H1 (cell line): Measurements from ENCODE around the gene CBL. TPM values are rescaled to one million over a fixed set of nuclear protein-coding genes. Genes with fewer than 3 reads are reported as not detected.
A peak's percentile ranks its signal among the peaks of the same experiment; 100 is the strongest.

Experiments used
- CTCF ChIA-PET: fragments of 300-600 bp; sonication (Branson Sonifier 250); formaldehyde crosslinking; loops from one replicate; lab custom pipeline; 2021; ENCODE audit not compliant: partially characterized antibody; lab: Charles Lee
- POLR2A ChIA-PET: fragments of 300-600 bp; sonication (Branson Sonifier 250); formaldehyde crosslinking; loops from one replicate; lab custom pipeline; 2021; ENCODE audit warnings: inconsistent platforms; ENCODE audit not compliant: partially characterized antibody; lab: Charles Lee
- DNase-seq, 2 experiments: peaks; one replicate each; pipeline versions ENCODE4 v3.0.0 to v3.0.0-alpha.2; 2010 to 2022; ENCODE audit warnings: low spot score in 2 of 2, low read depth in 1 of 2, mixed read lengths in 1 of 2
- FAIRE-seq: peaks from 2 replicates; lab custom pipeline; 2011; peaks lifted over from hg19 to GRCh38; lab: Jason Lieb, UNC
- H2AFZ ChIP-seq: 2 replicates; pipeline ENCODE4 v1.8.1; 2012; ENCODE audit warnings: low read length, inconsistent platforms
- H2AK5ac ChIP-seq: 2 replicates; pipeline ENCODE4 v1.6.1; 2013; ENCODE audit warnings: low read depth, low read length
- H2BK120ac ChIP-seq: replicated peaks from 2 replicates; pipeline ENCODE3; 2013; ENCODE audit warnings: low read depth, low read length, inconsistent platforms
- H2BK12ac ChIP-seq: 2 replicates; pipeline ENCODE4 v1.6.1; 2013; ENCODE audit warnings: low read depth, low read length
- H2BK15ac ChIP-seq: 2 replicates; pipeline ENCODE4 v1.6.1; 2013; ENCODE audit warnings: low read length
- H2BK20ac ChIP-seq: 2 replicates; pipeline ENCODE4 v1.6.1; 2013; ENCODE audit warnings: low read length
- H2BK5ac ChIP-seq: 2 replicates; pipeline ENCODE4 v1.6.1; 2013; ENCODE audit warnings: low read depth, low read length
- H3K14ac ChIP-seq: 2 replicates; pipeline ENCODE4 v1.6.1; 2013; ENCODE audit warnings: inconsistent platforms; ENCODE audit not compliant: insufficient read length
- H3K18ac ChIP-seq: 2 replicates; pipeline ENCODE4 v1.6.1; 2013; ENCODE audit warnings: low read length; ENCODE audit errors: extremely low read depth
- H3K23ac ChIP-seq: 2 replicates; pipeline ENCODE4 v1.6.1; 2013; ENCODE audit warnings: inconsistent platforms; ENCODE audit not compliant: insufficient read length
- H3K23me2 ChIP-seq: 2 replicates; pipeline ENCODE4 v1.6.1; 2013; ENCODE audit warnings: low read depth, low read length
- H3K27ac ChIP-seq: 2 replicates; pipeline ENCODE4 v1.6.1; 2011; ENCODE audit warnings: low read depth, low read length, inconsistent platforms
- H3K27me3 ChIP-seq, 4 experiments: replicated peaks in 1 of 4; 1 replicate in 1 of 4; 2 replicates in 3 of 4; pipeline versions ENCODE4 v1.6.1 to v1.8.1; 2011 to 2013; ENCODE audit warnings: low read length in 3 of 4, mild to moderate bottlenecking in 3 of 4, inconsistent platforms in 2 of 4, mixed read lengths in 2 of 4, moderate library complexity in 1 of 4; ENCODE audit not compliant: control insufficient read depth in 3 of 4, insufficient read depth in 3 of 4; ENCODE audit errors: extremely low read depth in 1 of 4
- H3K36me3 ChIP-seq, 4 experiments: 2 replicates each; pipeline versions ENCODE4 v1.6.1 to v1.8.1; 2011 to 2013; ENCODE audit warnings: mild to moderate bottlenecking in 4 of 4, low read length in 3 of 4, moderate library complexity in 2 of 4, control low read depth in 1 of 4, inconsistent platforms in 1 of 4; ENCODE audit not compliant: insufficient read depth in 4 of 4, control insufficient read depth in 2 of 4
- H3K4ac ChIP-seq: replicated peaks from 2 replicates; pipeline ENCODE3; 2013; ENCODE audit warnings: low read length, low read depth, mixed read lengths, inconsistent platforms; ENCODE audit not compliant: insufficient read length
- H3K4me1 ChIP-seq, 4 experiments: replicated peaks in 1 of 4; 1 replicate in 1 of 4; 2 replicates in 3 of 4; pipeline versions ENCODE4 v1.6.1 to v1.8.1; 2011 to 2013; ENCODE audit warnings: low read length in 3 of 4, inconsistent platforms in 2 of 4, mixed read lengths in 1 of 4; ENCODE audit not compliant: insufficient read depth in 4 of 4, control insufficient read depth in 3 of 4
- H3K4me2 ChIP-seq, 2 experiments: 2 replicates each; pipeline versions ENCODE4 v1.6.1 to v1.8.1; 2011 to 2013; ENCODE audit warnings: low read depth in 2 of 2, low read length in 2 of 2, control low read depth in 1 of 2, inconsistent platforms in 1 of 2, mild to moderate bottlenecking in 1 of 2; ENCODE audit not compliant: insufficient read depth in 1 of 2
- H3K4me3 ChIP-seq, 4 experiments: fragments of 200-600, 300-600 bp in 1 of 4; sonication (generic), shearing (Covaris generic), sonication (Bioruptor Twin) in 1 of 4; 2 replicates each; pipeline versions ENCODE4 v1.5.1 to v1.8.1; 2011 to 2016; ENCODE audit warnings: low read length in 4 of 4, low read depth in 3 of 4, control low read depth in 2 of 4, inconsistent platforms in 2 of 4, mild to moderate bottlenecking in 2 of 4, mixed read lengths in 1 of 4, moderate library complexity in 1 of 4; ENCODE audit not compliant: insufficient read depth in 2 of 4; ENCODE audit errors: extremely low read depth in 1 of 4
- H3K56ac ChIP-seq: replicated peaks from 2 replicates; pipeline ENCODE3; 2013; ENCODE audit warnings: low read depth, mild to moderate bottlenecking, mixed read lengths, low read length, inconsistent platforms; ENCODE audit not compliant: insufficient read length
- H3K79me1 ChIP-seq: 2 replicates; pipeline ENCODE4 v1.6.1; 2013; ENCODE audit warnings: low read depth, low read length, control low read depth
- H3K79me2 ChIP-seq, 2 experiments: 2 replicates each; pipeline versions ENCODE4 v1.6.1 to v1.8.1; 2012 to 2013; ENCODE audit warnings: low read length in 2 of 2, mild to moderate bottlenecking in 2 of 2, inconsistent platforms in 1 of 2; ENCODE audit not compliant: insufficient read depth in 2 of 2, control insufficient read depth in 1 of 2
- H3K9ac ChIP-seq, 4 experiments: replicated peaks in 1 of 4; 1 replicate in 1 of 4; 2 replicates in 3 of 4; pipeline versions ENCODE4 v1.6.1 to v1.8.1; 2011 to 2013; ENCODE audit warnings: low read depth in 3 of 4, low read length in 3 of 4, control low read depth in 2 of 4, mild to moderate bottlenecking in 2 of 4, moderate library complexity in 2 of 4, inconsistent platforms in 1 of 4; ENCODE audit errors: extremely low read depth in 1 of 4
- H3K9me3 ChIP-seq, 2 experiments: 2 replicates each; pipeline versions ENCODE4 v1.6.1 to v1.8.1; 2012 to 2013; ENCODE audit warnings: mild to moderate bottlenecking in 2 of 2, moderate library complexity in 2 of 2, control low read depth in 1 of 2, inconsistent platforms in 1 of 2, low read depth in 1 of 2, low read length in 1 of 2, mixed read lengths in 1 of 2; ENCODE audit not compliant: insufficient read depth in 2 of 2
- H4K20me1 ChIP-seq, 2 experiments: replicated peaks in 1 of 2; 2 replicates each; pipeline versions ENCODE3 to v1.8.1; 2011 to 2013; ENCODE audit warnings: inconsistent platforms in 2 of 2, low read length in 2 of 2, mild to moderate bottlenecking in 1 of 2; ENCODE audit not compliant: insufficient read depth in 2 of 2, control insufficient read depth in 1 of 2
- H4K5ac ChIP-seq: 2 replicates; pipeline ENCODE4 v1.6.1; 2013; ENCODE audit warnings: low read length, low read depth, mixed read lengths, inconsistent platforms; ENCODE audit not compliant: insufficient read length
- H4K8ac ChIP-seq: 2 replicates; pipeline ENCODE4 v1.8.0; 2013; ENCODE audit warnings: mild to moderate bottlenecking, moderate library complexity, low read length, inconsistent platforms; ENCODE audit not compliant: insufficient read depth; ENCODE audit errors: extremely low read depth
- H4K91ac ChIP-seq: replicated peaks from 2 replicates; pipeline ENCODE3; 2013; ENCODE audit warnings: low read length, mixed read lengths, inconsistent platforms; ENCODE audit not compliant: insufficient read length
- CBX8 ChIP-seq: fragments of 300-800, 300-1000 bp; sonication (generic); IDR thresholded peaks from 2 replicates; pipeline ENCODE4 v1.7.1; 2016; ENCODE audit warnings: low read depth, low read length, borderline replicate concordance
- EGR1 ChIP-seq: IDR thresholded peaks from 2 replicates; pipeline ENCODE4 v1.6.1; 2011; ENCODE audit warnings: low read depth, low read length, borderline replicate concordance
- FOSL1 ChIP-seq: IDR thresholded peaks from 2 replicates; pipeline ENCODE4 v1.6.1; 2011; ENCODE audit warnings: mild to moderate bottlenecking, low read depth, low read length, moderate library complexity; ENCODE audit not compliant: insufficient read depth
- MAFK ChIP-seq: IDR thresholded peaks from 2 replicates; pipeline ENCODE4 v1.6.1; 2012; ENCODE audit warnings: low read depth, mild to moderate bottlenecking, improper control_type of control experiment, low read length
- NANOG ChIP-seq: IDR thresholded peaks from 2 replicates; pipeline ENCODE4 v1.6.1; 2011; ENCODE audit warnings: low read length, low read depth, mild to moderate bottlenecking, inconsistent platforms; ENCODE audit not compliant: insufficient read depth, poor library complexity, severe bottlenecking
- POLR2AphosphoS5 ChIP-seq: IDR thresholded peaks from 2 replicates; pipeline ENCODE4 v1.6.1; 2011; ENCODE audit warnings: low read depth, low read length
- RAD21 ChIP-seq, 2 experiments: IDR thresholded peaks in 1 of 2; conservative IDR thresholded peaks in 1 of 2; 2 replicates each; pipeline ENCODE4 v1.6.1; 2011; ENCODE audit warnings: low read depth in 2 of 2, low read length in 2 of 2, improper control_type of control experiment in 1 of 2, inconsistent platforms in 1 of 2, mild to moderate bottlenecking in 1 of 2, moderate library complexity in 1 of 2
- RFX5 ChIP-seq: IDR thresholded peaks from 2 replicates; pipeline ENCODE4 v1.6.1; 2011; ENCODE audit warnings: low read depth, low read length, improper control_type of control experiment, borderline replicate concordance
- SP4 ChIP-seq: IDR thresholded peaks from 2 replicates; pipeline ENCODE4 v1.6.1; 2012; ENCODE audit warnings: low read length, inconsistent platforms
- TEAD4 ChIP-seq: IDR thresholded peaks from 2 replicates; pipeline ENCODE4 v1.6.1; 2012; ENCODE audit warnings: low read depth, low read length, inconsistent platforms, mixed read lengths
- WGBS, 2 experiments: shearing (Covaris generic) in 1 of 2; methylation state at CpG; one replicate each; pipeline versions ENCODE4 v1.1.6 to v1.1.7; 2013 to 2015; ENCODE audit warnings: low lambda C conversion rate in 2 of 2, mixed read lengths in 2 of 2, inconsistent platforms in 1 of 2, low coverage in 1 of 2, missing lambda C conversion rate in 1 of 2; ENCODE audit not compliant: insufficient replicate concordance in 2 of 2, insufficient coverage in 1 of 2, insufficient read length in 1 of 2; ENCODE audit errors: extremely low coverage in 1 of 2, missing lambda C conversion rate in 1 of 2; 5-methylcytosine and 5-hydroxymethylcytosine counted together
- polyA plus RNA-seq, 7 experiments: library from polyadenylated mRNA; depleted of rRNA in 3 of 7; stranded (reverse) in 5 of 7; unstranded in 2 of 7; fragments of >200 nt in 5 of 7; fragments of 200-250 nt in 2 of 7; gene quantifications; 1 replicate in 5 of 7; 2 replicates in 1 of 7; 4 replicates in 1 of 7; pipeline versions ENCODE4 v1.2.1 to v1.2.3, GENCODE V29; 2011 to 2013; ENCODE audit warnings: missing spikeins in 2 of 7, mixed read lengths in 2 of 7
- total RNA-seq: library from RNA; stranded (reverse); fragmentation: NEBNext Ultra II Directional; extraction: Animal tissue kit (Norgen Biotek cat#: 25700); gene quantifications from 2 replicates; pipeline ENCODE4 v1.2.1, GENCODE V29; 2021
- TF ChIP-seq, protein P1 (sequence below): IDR thresholded peaks from 2 replicates; pipeline ENCODE4 v1.6.1; 2012; ENCODE audit warnings: inconsistent platforms
- TF ChIP-seq, protein P2 (sequence below): IDR thresholded peaks from 2 replicates; pipeline ENCODE4 v1.6.1; 2011; ENCODE audit warnings: low read length, improper control_type of control experiment

Gene CBL
- total and polyA plus RNA-seq, 2 of the 8 experiments (the other 6 are each of a cell fraction or from before 2014, with no cell fraction given) = 23.1 to 57.8 TPM

DNA sequence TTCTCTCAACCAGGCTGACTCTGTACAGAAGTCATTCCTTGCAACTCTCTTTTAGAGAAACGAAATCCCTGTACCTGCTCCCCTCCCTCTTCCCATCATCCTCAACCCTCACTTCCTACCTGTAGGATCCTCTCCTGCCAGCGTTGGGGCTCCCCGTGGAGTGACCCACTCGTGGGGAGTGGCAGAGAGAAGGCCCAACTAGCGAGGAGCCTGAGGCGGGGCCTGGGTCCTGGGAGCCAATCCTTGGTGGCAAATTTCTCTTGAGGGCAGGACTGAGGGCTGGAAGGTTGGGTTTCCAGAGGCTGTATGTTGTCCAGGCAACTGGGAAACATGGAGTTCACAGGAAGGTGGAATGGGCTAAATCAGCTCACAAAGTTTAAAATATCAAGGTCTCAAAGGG is 10.5 kb upstream of the CBL start:
- H3K4me2 ChIP-seq = peak overlapping the region; percentile 28 to 36; a peak in 2 of 4 replicates
- H4K5ac ChIP-seq = no peak overlapping the region
- H2AFZ ChIP-seq = 0 out of 2 replicates have a peak overlapping the region, but pooled peaks have one; percentile 26
- H2BK12ac ChIP-seq = no peak overlapping the region
- H4K20me1 ChIP-seq = no peaks in the 10 kb centered on the region
- H3K27me3 ChIP-seq = no peaks in the 10 kb centered on the region
- no peak overlapping the region for H4K8ac ChIP-seq
- WGBS, 2 experiments = 19% methylated on average over 6 of the region's 6 CpGs; no CpG with 5 or more reads in 1 of the 2 experiments
- no peak overlapping the region for H2BK15ac ChIP-seq
- no peak overlapping the region for H3K9ac ChIP-seq
- peaks cover 0 to 7% (median under 1%) of the 10 kb centered on the region in 4 experiments; a peak in 4 of 7 replicates for H3K4me1 ChIP-seq
- no peaks in the 10 kb centered on the region for H3K23me2 ChIP-seq
- POLR2A ChIA-PET = interaction anchor here (0.9 to 3.1 kb wide), 13 partner anchors 8 to 101 kb away, joined by 3 to 15 read pairs (median 4); partner anchors contain the start of genes CBL, DPAGT1, HINFP and NLRX1
- DNase-seq (peak; percentile 76 to 92), FAIRE-seq (peak; percentile 81)
- H3K14ac ChIP-seq = no peak overlapping the region
- H3K56ac ChIP-seq = no peak overlapping the region
- no peak overlapping the region for H2BK20ac ChIP-seq
- H4K91ac ChIP-seq = no peak overlapping the region
- H3K4ac ChIP-seq = no peak overlapping the region
- H2BK120ac ChIP-seq = no peak overlapping the region
- H3K79me2 ChIP-seq = no peaks in the 10 kb centered on the region
- H2BK5ac ChIP-seq = no peak overlapping the region
- H3K18ac ChIP-seq = no peak overlapping the region
- H3K79me1 ChIP-seq = no peaks in the 10 kb centered on the region
- CTCF ChIA-PET = interaction anchor here (0.6 to 20.1 kb wide), 33 partner anchors 9 to 1017 kb away, joined by 3 to 367 read pairs (median 6); partner anchors contain the start of genes ABCG4, C2CD2L, CBL and DPAGT1
- H3K4me3 ChIP-seq = peak overlapping the region in 1 of 4 experiments; percentile 37; a peak in 2 of 8 replicates
- no peak overlapping the region for H3K23ac ChIP-seq
- no peak overlapping the region for H2AK5ac ChIP-seq
- no peaks in the 10 kb centered on the region for H3K9me3 ChIP-seq
- no peaks in the 10 kb centered on the region for H3K36me3 ChIP-seq
- H3K27ac ChIP-seq = no peak overlapping the region
- TF ChIP-seq RFX5 (no peak), NANOG (no peak), CBX8 (no peak), TEAD4 (no peak), MAFK (no peak), FOSL1 (no peak), SP4 (0 out of 2 replicates have a peak, but pooled peaks have one; percentile 37), EGR1 (no peak), RAD21 (IDR thresholded peaks at IDR 0.05 in 1 of 2, conservative IDR thresholded peaks at IDR 0.05 in 1 of 2; ENCODE audit: low read depth in 2 of 2, low read length in 2 of 2) (no peak), POLR2AphosphoS5 (no peak)
- TF ChIP-seq, protein P1, sequence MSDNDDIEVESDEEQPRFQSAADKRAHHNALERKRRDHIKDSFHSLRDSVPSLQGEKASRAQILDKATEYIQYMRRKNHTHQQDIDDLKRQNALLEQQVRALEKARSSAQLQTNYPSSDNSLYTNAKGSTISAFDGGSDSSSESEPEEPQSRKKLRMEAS = no peak
- TF ChIP-seq, protein P2, sequence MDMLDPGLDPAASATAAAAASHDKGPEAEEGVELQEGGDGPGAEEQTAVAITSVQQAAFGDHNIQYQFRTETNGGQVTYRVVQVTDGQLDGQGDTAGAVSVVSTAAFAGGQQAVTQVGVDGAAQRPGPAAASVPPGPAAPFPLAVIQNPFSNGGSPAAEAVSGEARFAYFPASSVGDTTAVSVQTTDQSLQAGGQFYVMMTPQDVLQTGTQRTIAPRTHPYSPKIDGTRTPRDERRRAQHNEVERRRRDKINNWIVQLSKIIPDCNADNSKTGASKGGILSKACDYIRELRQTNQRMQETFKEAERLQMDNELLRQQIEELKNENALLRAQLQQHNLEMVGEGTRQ = no peak
